Measurements from ENCODE around the gene LRRC45.

LRRC45 gene

DNA sequence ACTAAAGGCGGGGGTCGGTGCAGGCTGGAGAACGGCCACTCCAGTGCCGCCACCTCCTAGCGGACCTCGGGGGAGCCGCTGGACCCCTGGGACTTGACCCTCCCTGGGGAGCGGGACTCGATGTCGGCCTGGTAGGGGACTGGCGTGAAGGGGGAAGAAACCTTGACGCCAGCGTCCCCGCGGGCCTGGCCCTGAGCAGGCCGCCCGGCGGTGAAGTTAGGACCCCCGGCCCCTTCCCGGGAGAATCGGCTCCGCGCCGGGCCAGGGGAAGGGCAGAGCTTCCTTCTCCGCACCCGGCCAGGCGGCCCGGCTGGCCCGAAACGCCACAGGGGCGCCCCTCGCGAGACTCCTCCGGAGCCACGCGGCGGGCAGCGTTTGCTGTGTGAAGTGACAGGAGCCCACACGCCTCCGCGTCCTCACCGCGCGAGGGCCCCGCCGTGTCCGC lies 42.1 kb downstream of the LRRC45 start (continued):
- TF ChIP-seq OVOL3 (tag by site-specific recombination; IDR thresholded peaks at IDR 0.05) = no peak
- TF ChIP-seq GLIS2 (tag by site-specific recombination; IDR thresholded peaks at IDR 0.05) = peak; percentile 74; the same call in 1 of the 2 replicates
- no peak for TF ChIP-seq ZNF777 (tag by site-specific recombination; IDR thresholded peaks at IDR 0.05; ENCODE audit: borderline replicate concordance)
- peak; percentile 54; the same call in 1 of the 2 replicates for TF ChIP-seq ZIC2 (tag by site-specific recombination; IDR thresholded peaks at IDR 0.05)
- no peak for TF ChIP-seq KLF10 (tag by site-specific recombination; IDR thresholded peaks at IDR 0.05)
- no peak for TF ChIP-seq ZNF561 (tag by site-specific recombination; IDR thresholded peaks at IDR 0.05; ENCODE audit: borderline replicate concordance)
- TF ChIP-seq GLIS1 (tag by site-specific recombination; IDR thresholded peaks at IDR 0.05) = 0 out of 2 replicates have a peak, but pooled peaks have one; percentile 12
- TF ChIP-seq ZNF658 (tag by site-specific recombination; IDR thresholded peaks at IDR 0.05) = no peak
- TF ChIP-seq ZFP3 (tag by site-specific recombination; IDR thresholded peaks at IDR 0.05; ENCODE audit: low read depth) = no peak
- no peak for TF ChIP-seq ZNF354C (tag by site-specific recombination; IDR thresholded peaks at IDR 0.05; ENCODE audit: borderline replicate concordance, low read depth)
- no peak for TF ChIP-seq ZNF830 (tag by site-specific recombination; IDR thresholded peaks at IDR 0.05; ENCODE audit: low read depth)
- no peak for TF ChIP-seq ZNF692 (tag by site-specific recombination; IDR thresholded peaks at IDR 0.05)
- no peak for TF ChIP-seq KLF9 (tag by site-specific recombination; IDR thresholded peaks at IDR 0.05; ENCODE audit: low read depth)
- no peak for TF ChIP-seq ZNF624 (tag by site-specific recombination; IDR thresholded peaks at IDR 0.05)
- TF ChIP-seq ZNF426 (tag by site-specific recombination; IDR thresholded peaks at IDR 0.05) = no peak
- TF ChIP-seq, protein P1, sequence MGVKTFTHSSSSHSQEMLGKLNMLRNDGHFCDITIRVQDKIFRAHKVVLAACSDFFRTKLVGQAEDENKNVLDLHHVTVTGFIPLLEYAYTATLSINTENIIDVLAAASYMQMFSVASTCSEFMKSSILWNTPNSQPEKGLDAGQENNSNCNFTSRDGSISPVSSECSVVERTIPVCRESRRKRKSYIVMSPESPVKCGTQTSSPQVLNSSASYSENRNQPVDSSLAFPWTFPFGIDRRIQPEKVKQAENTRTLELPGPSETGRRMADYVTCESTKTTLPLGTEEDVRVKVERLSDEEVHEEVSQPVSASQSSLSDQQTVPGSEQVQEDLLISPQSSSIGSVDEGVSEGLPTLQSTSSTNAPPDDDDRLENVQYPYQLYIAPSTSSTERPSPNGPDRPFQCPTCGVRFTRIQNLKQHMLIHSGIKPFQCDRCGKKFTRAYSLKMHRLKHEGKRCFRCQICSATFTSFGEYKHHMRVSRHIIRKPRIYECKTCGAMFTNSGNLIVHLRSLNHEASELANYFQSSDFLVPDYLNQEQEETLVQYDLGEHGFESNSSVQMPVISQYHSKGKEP (tag by site-specific recombination; IDR thresholded peaks at IDR 0.05) = no peak
- TF ChIP-seq KLF7 (tag by site-specific recombination; IDR thresholded peaks at IDR 0.05; ENCODE audit: borderline replicate concordance) = no peak
- no peak for TF ChIP-seq ZBTB48 (tag by site-specific recombination; IDR thresholded peaks at IDR 0.05)
- TF ChIP-seq ZBTB7A (tag by site-specific recombination; IDR thresholded peaks at IDR 0.05; ENCODE audit: low read depth) = no peak
- TF ChIP-seq, protein P2, sequence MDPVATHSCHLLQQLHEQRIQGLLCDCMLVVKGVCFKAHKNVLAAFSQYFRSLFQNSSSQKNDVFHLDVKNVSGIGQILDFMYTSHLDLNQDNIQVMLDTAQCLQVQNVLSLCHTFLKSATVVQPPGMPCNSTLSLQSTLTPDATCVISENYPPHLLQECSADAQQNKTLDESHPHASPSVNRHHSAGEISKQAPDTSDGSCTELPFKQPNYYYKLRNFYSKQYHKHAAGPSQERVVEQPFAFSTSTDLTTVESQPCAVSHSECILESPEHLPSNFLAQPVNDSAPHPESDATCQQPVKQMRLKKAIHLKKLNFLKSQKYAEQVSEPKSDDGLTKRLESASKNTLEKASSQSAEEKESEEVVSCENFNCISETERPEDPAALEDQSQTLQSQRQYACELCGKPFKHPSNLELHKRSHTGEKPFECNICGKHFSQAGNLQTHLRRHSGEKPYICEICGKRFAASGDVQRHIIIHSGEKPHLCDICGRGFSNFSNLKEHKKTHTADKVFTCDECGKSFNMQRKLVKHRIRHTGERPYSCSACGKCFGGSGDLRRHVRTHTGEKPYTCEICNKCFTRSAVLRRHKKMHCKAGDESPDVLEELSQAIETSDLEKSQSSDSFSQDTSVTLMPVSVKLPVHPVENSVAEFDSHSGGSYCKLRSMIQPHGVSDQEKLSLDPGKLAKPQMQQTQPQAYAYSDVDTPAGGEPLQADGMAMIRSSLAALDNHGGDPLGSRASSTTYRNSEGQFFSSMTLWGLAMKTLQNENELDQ (tag by site-specific recombination; IDR thresholded peaks at IDR 0.05; ENCODE audit: low read depth) = no peak
- no peak for TF ChIP-seq ZXDB (tag by site-specific recombination; IDR thresholded peaks at IDR 0.05)
- no peak for TF ChIP-seq GFI1B (tag by site-specific recombination; IDR thresholded peaks at IDR 0.05)
- no peak for TF ChIP-seq ZNF501 (tag by site-specific recombination; IDR thresholded peaks at IDR 0.05)
- no peak for TF ChIP-seq ZNF518A (tag by site-specific recombination; conservative IDR thresholded peaks at IDR 0.05; ENCODE audit: low read depth)
- TF ChIP-seq SCRT1 (tag by site-specific recombination; IDR thresholded peaks at IDR 0.05; ENCODE audit: borderline replicate concordance) = no peak
- no peak for TF ChIP-seq ZNF488 (tag by site-specific recombination; IDR thresholded peaks at IDR 0.05)

Measured in HEK293 (cell line).